OCI-M2 (cell line): ENCODE data around the gene PAMR1.

Source experiments
- DNase-seq: peaks from one replicate; lab custom pipeline; 2025; ENCODE audit not compliant: unreplicated experiment; lab: John Stamatoyannopoulos, UW

The PAMR1 gene

DNA sequence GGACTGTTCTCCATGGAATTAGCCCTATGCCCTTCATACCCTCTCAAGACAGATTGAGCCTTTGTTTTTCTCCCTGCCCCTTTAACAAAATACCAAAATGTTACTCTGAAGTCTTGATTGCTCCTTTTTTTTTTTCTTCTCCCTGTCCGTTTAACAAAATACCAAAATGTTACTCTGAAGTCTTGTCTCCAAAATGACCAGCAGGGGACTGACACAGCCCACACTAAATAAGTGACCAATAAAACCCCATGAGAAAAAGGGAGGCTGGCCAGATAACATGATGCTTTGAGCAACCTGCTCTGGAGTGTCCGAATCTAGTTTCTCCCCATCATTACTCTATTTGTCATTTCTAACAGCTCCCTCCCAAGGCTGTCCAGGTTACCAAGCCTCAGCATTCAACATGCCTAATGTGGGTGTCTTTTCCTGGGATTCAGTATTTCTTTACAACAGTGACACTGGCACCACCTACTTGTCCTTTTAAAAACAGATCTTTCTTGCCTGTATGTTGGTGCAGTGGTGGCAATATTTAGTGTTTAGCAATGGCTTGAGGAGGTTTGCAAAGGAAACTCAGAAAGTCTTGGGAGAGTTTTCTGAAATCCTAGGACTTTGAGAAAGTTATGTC is 63.4 kb downstream of the PAMR1 start:
- DNase-seq = no peak

DNA sequence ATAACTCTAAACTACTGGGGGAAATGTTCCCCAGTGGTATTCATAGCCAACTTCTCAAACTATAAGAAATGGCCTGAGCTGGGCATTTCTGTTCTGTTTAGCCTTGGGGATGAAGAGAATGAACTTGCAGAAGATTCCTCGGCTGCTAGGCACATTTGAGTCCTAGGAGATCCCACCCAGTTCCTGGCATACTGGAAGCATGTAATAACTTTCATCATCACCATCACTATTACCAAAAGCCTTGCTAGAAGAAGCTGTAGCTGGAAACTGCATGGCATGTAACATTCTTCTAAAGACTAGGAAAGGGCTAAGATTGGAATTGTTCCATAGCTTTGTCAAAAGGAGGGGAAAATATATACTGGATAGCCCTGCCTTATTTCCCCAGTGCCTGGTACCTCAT is 65.9 kb downstream of the PAMR1 start:
- DNase-seq = no peak

DNA sequence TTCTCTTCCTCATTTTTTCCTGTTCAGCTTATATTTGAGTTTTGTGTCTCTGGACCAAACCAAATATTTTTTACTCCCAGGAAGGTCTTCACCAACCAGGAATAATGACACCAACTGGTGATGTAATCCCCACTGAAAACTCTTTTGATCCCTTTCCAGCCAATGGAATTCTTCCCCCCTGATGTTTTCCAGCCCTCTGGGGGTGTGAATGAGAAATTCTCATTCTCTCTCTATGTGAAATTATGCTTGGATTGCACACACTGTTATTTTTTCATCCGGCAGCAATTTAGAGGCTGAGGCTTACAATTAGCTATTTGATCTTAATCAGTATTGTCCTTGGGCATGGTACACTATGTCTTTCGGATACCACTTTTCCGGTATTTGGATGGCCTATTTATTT is 66.6 kb downstream of the PAMR1 start:
- DNase-seq = no peak

DNA sequence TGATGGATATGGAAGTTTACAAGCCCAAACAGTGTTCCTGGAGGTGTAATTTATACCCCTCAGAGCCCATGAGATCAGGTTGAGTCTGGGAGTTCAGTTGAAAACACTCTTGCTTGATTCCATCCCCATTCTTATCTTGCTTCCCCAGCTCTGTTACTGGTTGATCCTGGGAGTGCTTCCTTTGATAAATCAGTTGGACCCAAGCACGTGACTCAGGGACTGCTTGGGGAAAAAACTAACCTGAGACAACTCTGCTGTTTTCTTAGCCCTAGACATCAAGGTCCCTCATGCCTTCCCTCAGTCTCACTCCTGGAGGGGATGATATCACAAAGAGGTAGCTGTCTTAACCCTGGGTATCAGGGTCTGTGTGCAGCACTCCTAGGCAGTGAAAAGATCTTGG is 71.1 kb downstream of the PAMR1 start:
- no peak for DNase-seq

DNA sequence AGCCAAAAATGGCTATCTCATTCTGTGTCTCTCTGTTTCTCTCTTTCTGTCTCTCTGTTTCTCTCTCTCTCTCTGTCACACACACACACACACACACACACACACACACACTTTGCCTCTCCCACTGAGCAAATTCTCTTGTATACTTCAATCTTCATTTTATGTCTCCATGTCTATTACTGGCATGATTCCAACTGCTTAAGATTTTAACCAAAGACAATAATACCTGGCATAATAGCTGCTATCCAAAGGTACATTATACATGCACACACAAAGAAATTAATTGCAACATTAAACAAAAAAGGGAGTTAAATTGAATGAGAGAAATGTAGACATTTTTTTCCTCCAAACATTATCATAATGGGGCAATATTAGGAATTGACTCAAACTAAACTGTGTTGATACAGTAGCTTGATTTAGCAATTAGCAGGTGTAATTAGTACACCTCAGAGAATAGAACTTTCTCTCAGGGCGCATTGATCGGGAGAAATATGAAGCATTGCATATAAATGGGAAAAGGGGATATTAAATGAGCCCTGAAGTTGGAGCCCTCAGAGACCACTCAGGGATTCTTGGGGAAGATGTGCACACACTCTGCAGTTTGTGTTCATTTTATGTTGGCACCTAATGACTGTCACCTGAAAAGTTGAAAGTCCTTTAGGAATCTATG is 88.7 kb downstream of the PAMR1 start:
- no peak for DNase-seq

DNA sequence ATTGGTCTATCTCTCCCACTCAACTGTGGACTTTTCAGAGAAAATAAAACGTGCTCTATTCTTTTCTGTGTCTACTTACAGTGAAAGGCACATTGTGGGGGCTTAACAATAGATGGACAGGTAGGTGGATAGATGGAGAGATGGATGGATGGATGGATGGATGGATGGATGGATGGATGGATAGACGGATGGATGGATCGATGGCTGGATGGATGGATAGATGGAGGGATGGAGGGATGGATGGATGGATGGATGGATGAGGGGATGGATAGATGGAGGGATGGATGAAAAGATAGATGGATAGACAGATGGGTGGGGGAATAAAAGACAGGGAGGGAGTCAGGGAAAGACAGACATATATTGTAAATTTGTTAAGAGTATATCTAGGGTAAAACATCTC is 91.8 kb downstream of the PAMR1 start:
- no peak for DNase-seq

DNA sequence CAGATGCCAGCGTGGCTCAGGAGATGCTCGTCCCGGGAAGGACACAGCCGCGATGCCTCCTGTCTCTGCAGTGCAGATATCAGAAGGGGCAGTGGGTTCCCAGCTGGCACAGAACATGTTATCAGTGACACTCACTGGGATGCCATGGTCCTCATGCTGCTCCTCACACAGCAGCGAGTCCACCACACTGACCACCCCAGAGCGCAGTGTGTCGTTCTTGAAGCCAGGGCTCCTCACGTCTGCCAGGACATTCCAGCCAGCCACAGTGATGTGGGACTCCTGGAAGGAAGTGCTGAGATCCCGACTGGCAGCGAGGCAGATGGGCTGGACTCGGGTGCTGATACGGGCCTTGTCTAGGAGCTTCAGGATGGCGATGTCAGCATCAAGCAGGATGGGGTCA is 93.0 kb downstream of the PAMR1 start:
- no peak for DNase-seq

DNA sequence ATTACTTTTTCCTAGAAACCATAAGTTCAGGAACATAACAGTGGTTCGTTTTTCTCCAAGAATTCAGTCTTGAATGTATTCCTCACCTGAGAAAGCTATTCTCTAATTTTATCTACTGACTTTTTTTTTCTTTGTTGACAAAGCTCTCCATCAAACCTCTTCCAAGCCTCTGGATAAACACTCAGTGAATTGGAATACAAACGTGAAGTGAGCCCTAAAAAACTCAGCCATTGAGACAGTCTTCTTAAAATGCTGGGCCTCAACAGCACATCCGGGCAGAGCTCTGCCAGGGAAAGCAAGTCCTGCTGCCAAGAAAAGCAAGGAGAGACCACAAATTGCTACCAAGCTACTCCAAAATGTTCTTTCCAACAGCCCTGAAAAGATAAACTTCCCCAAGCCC is 98.3 kb downstream of the PAMR1 start:
- DNase-seq = no peak

DNA sequence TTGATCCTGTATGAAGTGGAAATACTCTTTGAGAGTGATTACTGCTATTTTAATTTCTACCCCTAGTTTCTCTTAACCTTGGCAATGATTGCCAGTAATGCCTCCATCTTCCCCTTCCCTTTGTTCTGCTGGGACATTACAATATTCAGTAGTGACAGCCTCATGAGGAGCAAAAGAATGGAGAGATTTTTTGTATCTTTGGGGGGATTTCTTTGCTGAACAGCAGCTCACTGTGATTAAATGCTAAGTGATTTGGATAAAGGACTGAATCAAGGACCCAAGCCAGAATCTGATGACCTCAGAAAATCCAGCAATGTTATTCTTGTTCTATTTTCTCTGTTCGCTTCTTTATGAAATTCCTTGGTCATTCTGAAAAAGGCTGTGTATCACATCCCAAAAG is 99.1 kb downstream of the PAMR1 start:
- DNase-seq = no peak

DNA sequence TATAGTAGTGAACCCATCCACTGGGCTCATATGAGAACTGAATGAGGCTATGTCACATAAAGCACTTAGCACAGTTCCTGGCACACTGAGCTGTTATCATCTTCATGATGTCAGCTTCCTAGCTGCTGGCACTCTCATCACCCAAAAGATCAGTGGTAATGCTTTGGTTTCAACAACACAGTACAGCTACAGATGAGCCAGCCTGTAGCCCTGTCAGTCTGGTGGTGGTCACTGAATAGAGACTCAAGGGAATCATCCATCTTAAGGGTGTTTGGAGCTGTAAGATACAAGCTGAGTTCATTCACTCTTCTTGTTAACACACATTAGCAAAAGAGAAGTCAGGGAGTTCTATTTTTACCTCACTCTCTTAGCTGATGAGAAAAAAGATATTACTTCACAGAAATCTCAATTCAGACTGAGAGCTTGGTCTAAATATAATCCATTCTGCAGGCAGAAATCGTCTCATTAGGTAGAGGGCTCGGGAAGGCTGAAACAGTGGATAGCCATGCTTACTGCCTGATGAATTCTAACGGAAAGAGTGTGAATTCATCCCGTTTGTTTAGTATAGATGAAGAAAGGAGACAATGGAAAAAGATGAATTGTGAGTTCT is 99.7 kb downstream of the PAMR1 start:
- no peak for DNase-seq

DNA sequence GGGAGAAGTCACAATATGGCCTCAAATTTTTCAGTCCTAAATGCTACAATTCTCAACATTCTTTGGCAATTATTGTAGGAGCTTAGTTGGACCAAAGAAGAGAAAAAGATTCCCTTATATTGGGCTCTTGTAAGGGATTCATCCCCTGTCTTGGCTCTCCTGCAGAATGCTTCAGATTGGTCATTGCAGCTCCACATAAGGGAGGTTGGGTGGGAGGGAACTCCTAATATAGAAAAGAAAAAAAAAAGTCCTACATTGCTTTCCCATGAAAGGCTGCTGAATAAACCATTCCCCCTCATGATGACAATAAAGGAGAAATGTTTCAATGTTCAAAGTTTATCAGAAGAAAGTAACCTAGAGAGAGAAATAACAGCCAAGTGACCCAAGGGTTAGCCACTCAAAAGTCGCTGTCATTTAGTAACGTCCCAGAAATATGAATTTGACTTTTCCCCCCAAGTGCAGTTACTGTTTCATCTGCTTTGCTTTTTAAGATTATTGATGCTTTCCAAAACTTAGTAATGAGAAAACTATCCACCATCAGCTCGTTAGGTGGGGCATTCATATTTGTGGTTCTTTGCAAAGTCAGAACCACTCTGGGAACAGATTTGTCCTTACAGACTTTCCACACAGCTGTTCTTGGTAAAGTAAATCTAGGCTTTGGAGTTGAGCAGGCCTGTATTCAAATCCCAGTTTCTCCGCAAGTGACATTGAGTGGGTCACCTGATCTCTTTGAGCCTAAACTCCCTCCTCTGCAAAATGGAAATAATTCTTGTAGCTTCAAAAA is 101.1 kb downstream of the PAMR1 start:
- DNase-seq = no peak

DNA sequence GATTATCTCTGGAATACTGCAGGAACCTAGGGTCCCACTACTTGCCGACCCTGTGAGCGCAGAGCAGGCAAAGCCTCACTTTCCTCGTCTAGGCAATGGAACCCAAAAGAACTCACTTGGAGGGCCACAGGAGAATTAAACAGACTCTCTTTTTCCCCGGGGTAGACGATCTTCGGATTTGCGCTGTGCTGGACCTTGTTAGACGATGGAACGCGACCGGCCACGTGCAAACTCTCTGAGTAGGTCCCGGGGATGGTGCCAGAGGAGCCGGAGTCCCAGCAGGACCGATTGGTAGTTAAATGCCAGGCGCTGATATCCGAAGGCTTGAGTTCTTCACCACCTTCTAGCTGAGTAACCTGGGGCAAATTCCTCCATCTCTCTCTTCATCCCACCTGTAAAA is 105.0 kb downstream of the PAMR1 start:
- no peak for DNase-seq

DNA sequence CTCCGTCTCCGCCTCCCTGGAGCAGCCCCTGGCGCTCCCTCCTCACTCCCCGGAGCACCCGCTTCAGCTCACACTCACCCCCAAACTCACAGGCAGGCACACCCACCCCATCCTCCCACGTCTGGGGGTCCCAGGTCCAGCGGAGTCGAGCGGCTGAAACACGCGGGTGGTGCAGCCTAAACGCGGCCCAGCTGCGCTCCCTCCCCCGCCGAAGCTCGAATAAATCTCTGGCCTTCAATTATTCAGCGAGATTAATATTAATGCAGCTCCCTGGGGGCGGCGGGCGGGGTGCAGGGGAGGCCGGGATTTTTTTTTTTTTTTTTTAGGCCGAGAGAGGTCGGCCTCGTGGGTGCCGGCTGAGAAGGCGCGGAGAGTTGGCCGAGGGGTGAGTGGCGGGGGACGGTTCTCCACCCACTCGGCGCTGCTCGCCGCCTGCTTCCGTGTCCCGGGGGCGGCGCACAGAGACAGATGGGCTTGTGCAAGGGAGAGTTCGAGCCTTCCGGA is 105.5 kb downstream of the PAMR1 start:
- DNase-seq = no peak

DNA sequence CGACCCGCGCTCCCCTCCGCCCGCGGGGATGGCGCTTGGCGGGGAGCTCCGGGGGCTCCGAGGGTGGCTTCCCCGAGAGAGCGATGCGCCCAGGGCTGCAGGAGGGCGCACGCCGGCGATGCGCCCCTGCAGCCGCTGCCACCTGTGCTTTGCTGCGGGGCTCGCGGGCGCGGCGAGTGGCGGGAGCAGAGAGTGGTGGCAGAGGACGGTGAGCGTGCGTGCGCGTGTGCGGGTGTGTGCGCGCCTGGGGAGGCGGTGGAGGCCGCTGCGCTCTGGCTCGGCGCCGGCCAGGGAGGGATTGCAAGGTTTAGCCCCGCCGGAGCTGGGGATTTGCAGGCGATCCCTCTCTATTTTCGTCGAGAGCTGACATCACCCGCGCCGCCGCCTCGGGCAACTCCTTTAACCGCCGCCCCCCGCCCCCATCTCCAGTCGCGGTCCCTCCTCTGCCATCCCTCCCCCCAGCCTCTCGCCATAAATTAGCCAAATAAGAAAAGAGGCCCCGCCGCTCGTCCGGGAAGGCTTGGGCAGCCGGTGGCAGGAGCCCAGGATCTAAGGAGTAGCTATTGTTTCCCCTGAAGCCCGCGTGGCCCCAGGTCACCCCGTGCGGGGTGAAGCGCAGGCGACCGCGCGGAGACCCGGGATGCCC is 106.1 kb downstream of the PAMR1 start, which contains the start of gene SLC1A2:
SLC1A2 (minus strand) TSS at position 375 of the 646 bp plus-strand sequence. CDS start 592 bp downstream, outside the sequence.
- no peak for DNase-seq

DNA sequence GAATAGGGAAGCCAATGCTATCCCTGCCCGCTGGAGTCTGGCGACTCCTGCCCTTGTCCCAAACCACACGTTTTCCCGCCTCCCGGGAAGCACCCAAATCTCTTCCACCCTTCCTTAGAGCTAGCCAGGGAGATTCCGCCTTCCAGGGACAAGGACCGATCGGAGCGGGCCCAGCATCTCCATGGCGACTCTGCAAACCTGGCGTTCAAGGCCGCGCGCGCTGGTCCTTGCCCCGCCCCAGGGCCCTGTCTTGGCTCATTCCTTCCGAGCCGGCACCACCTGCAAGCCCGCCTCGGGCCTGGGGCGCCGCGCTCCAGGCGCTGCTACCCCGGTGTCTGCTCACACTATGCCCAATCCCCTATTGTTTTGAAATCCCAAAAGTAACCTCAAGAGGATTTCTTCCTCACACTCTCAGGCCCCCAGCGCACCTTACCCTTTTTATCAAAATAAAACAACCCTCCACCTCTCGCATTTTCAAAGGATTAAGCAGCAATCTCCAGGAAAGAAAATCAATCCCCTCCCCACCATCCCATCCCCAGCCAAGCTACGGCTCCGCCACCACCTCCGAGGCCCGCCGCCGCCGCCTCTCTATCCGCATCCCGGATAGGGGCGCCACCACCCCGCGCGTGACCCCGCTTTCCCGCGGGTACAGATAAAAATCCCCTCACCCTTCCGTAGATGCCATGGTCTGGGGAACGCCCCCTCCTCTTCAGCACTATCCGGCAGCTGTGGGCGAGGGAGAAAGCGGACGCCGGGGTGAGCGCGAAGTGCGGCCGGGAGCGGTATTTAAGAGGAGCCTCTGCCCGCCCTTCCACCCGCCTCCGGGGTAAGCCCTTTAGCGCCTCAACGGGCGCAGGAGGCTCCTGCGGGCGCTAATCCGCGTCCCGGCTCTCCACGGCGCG is 106.9 kb downstream of the PAMR1 start:
- no peak for DNase-seq

DNA sequence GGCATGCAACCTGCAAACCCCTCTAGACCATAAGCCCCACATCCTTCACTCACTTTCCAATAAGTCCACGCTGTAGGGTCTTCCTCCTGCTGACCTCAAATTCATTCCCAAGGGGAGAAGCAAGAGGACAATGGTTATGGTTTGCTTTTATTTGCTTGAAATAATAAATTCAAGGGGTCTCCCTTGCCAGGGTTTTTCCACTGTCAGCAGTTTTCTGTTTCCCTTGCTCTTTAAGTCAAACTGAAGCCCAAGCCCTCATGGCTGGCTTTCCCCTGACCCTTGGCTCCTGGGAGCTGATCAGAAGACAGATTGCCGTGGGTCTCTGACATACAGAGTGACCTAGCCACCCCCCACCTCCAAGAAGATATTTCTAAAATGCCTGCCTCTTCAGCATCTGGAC is 109.9 kb downstream of the PAMR1 start:
- DNase-seq = no peak

DNA sequence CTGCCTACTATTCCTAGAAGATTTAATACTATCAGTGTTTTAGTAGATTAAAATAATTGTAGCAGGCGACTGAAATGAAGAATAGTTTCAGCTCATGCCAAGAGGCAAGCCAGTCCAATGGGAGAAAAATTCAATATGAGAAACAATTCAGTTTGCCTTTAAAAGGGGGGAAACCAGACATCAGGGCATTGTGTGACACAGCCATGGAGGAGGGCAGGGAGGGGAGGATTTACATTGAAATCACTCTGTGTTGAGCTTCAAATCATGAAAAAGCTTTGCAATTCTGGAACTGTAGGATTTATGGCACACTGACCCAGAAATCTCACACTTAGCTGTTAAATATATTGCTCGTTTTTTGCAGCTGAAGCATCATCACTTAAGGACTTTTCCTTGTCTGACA is 110.6 kb downstream of the PAMR1 start:
- no peak for DNase-seq

DNA sequence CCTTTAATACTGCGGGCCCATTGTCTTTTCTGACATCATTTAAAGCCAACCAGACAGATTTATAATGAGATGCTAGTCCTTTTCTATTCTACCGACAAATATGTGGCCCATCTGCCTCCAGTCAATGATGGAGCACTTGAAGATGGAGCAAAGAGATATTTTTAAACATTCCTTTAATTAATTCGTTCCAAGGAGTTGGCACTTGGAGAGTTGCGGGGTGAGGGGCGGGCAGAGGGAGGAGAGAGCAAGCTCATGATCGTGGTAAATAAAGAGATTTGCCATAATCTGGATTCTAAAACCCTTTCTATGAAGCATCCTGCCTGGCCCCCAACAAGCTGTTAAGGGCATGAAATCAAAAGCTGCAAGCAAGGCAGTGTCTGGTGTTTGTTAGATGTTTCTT is 111.1 kb downstream of the PAMR1 start:
- no peak for DNase-seq

DNA sequence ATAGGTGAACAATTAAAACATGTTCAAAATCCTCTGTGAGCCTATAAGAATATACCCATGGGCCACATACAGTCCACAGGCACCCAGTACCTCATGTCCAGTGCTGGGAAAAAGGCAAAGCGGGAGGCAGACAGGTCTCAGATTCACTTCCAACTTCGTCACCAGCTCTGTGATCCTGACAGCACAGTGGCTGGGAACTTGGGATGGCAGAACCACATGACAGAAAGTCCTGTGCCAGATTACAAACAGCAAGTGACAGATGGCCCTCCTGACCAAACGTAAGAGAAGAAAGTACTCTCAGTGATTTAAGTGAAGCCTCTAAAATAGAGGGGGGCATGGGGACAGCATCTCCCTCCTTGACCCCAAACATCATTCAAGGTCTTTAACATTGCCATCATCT is 111.8 kb downstream of the PAMR1 start:
- no peak for DNase-seq

DNA sequence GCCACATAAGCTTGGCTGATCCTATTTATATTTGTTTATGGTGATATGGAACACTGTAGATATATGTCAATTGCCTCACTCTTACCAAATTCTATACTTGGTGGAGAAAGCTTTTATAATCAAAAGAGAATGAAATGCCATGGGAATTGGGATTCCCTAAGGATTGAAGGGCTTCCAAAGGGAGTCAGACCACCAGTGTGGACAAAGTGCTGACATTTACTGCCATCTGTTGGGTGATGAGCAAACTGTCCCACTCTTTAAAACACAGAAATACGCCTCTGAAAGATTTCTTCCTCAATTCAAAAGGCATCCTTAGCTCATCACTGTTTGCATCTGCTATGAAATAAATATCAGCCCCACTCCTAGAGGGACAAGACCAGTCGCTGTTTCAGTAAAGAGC is 113.1 kb downstream of the PAMR1 start:
- no peak for DNase-seq
